GM21423 (cell line): ENCODE data around the gene ARL3.
"Not testable (repeated sequence)": the region's sequence is repeated elsewhere in the genome, so short reads cannot be mapped to it uniquely, and the experiment has no call there.

Source experiments
- ATAC-seq: cut with Tn5 transposase; IDR thresholded peaks from one replicate; pipeline ENCODE4 v1.9.1; 2021; ENCODE audit warnings: mild to moderate bottlenecking, moderate library complexity; ENCODE audit not compliant: unreplicated experiment

ARL3 gene

GRCh38 chr10:102705531-102705930, 8.7 kb downstream of the ARL3 start:
- no peak for ATAC-seq

- no peak for ATAC-seq
Observed at GRCh38 chr10:102704915-102705314, 9.3 kb downstream of the ARL3 start.

- ATAC-seq, result no peak
Observed at GRCh38 chr10:102702742-102703141, 11.5 kb downstream of the ARL3 start.

- ATAC-seq, result no peak
Observed at GRCh38 chr10:102701796-102702195, 12.4 kb downstream of the ARL3 start.

GRCh38 chr10:102701272-102701671, 12.9 kb downstream of the ARL3 start:
- ATAC-seq, result no peak

GRCh38 chr10:102698894-102699293, 15.3 kb downstream of the ARL3 start:
- ATAC-seq, result no peak

GRCh38 chr10:102696736-102697135, 17.5 kb downstream of the ARL3 start:
- ATAC-seq, result no peak

GRCh38 chr10:102695401-102695800, 18.8 kb downstream of the ARL3 start:
- not testable (repeated sequence) for ATAC-seq

- ATAC-seq, result no peak
Observed at GRCh38 chr10:102691285-102692066, 22.7 kb downstream of the ARL3 start.

GRCh38 chr10:102683736-102684135, 30.5 kb downstream of the ARL3 start:
- no peak for ATAC-seq

GRCh38 chr10:102682981-102683380, 31.2 kb downstream of the ARL3 start:
- no peak for ATAC-seq

- no peak for ATAC-seq
Observed at GRCh38 chr10:102682416-102682815, 31.8 kb downstream of the ARL3 start.

- no peak for ATAC-seq
Observed at GRCh38 chr10:102681696-102682095, 32.5 kb downstream of the ARL3 start.

GRCh38 chr10:102679596-102679995, 34.6 kb downstream of the ARL3 start:
- no peak for ATAC-seq

GRCh38 chr10:102678842-102679289, 35.3 kb downstream of the ARL3 start:
- no peak for ATAC-seq

GRCh38 chr10:102678068-102678400, 36.2 kb downstream of the ARL3 start:
- ATAC-seq, result no peak

GRCh38 chr10:102677331-102678067, 36.7 kb downstream of the ARL3 start:
- no peak for ATAC-seq

GRCh38 chr10:102676534-102677315, 37.5 kb downstream of the ARL3 start:
- ATAC-seq, result no peak

- ATAC-seq, result no peak
Observed at GRCh38 chr10:102675666-102676533, 38.3 kb downstream of the ARL3 start.

- ATAC-seq, result no peak
Observed at GRCh38 chr10:102675011-102675665, 39.1 kb downstream of the ARL3 start.
